ENCODE results near the gene TRIM24. TPM values are rescaled to one million over a fixed set of nuclear protein-coding genes. Genes with fewer than 3 reads are reported as not detected.

TRIM24 gene
- total and polyA plus RNA-seq, 12 donors: 7.7 to 26.2 (median 18.9) TPM

DNA sequence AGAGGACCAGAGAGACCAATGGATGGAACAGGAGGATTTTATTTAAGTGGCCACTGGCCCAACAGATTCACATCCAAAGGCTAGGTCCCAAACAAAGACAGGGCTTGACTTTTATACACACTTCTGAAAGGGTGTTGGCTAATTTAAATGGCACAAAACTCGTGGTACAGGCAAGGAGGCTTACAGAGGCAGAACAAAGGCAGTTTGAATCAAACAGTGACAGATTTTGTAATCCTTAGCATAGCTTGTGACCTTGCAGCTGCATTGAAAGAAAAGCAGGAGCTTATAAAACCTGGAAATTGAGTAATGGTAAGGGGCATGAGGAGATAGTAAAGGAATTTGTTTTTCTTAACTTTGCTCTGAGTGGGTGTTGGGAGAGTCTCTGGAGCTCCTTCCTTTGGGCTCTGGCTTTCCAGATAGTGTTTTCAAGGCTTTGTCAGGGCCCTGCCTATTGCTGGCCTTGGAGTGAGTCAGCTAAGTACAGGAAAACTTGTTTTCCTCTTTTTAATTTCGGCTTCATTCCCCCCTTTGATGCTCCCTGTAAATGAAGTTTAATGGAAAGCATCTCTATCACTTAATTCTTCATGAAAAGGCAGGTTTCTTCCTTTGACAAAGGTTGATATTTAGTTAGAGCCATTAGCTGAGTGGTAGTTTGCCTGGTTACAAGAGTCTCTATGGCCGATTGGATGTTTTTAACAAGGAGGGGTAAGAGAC lies 96.9 kb downstream of the TRIM24 start:
- Histone ChIP-seq H3K27me3 (no peaks in the 10 kb centered on the region), H3K36me3 (peaks cover 0 to 100% (median 86%) of the 10 kb centered on the region in 9 donors), H3K27ac (no peak overlapping the region), H3K9me3 (peaks cover 0 to 84% (median 41%) of the 10 kb centered on the region in 11 donors), H3K4me3 (no peak overlapping the region), H3K4me1 (no peaks in the 10 kb centered on the region)
- TF ChIP-seq, protein P1, sequence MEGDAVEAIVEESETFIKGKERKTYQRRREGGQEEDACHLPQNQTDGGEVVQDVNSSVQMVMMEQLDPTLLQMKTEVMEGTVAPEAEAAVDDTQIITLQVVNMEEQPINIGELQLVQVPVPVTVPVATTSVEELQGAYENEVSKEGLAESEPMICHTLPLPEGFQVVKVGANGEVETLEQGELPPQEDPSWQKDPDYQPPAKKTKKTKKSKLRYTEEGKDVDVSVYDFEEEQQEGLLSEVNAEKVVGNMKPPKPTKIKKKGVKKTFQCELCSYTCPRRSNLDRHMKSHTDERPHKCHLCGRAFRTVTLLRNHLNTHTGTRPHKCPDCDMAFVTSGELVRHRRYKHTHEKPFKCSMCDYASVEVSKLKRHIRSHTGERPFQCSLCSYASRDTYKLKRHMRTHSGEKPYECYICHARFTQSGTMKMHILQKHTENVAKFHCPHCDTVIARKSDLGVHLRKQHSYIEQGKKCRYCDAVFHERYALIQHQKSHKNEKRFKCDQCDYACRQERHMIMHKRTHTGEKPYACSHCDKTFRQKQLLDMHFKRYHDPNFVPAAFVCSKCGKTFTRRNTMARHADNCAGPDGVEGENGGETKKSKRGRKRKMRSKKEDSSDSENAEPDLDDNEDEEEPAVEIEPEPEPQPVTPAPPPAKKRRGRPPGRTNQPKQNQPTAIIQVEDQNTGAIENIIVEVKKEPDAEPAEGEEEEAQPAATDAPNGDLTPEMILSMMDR (IDR thresholded peaks at IDR 0.05): no peak
- ATAC-seq: no peak
- DNase-seq: no peak
- 97 to 98% methylated on average over 3 of the region's 3 CpGs for WGBS, 2 donors
- intact Hi-C loops (cut with DNase I): no loop called here

DNA sequence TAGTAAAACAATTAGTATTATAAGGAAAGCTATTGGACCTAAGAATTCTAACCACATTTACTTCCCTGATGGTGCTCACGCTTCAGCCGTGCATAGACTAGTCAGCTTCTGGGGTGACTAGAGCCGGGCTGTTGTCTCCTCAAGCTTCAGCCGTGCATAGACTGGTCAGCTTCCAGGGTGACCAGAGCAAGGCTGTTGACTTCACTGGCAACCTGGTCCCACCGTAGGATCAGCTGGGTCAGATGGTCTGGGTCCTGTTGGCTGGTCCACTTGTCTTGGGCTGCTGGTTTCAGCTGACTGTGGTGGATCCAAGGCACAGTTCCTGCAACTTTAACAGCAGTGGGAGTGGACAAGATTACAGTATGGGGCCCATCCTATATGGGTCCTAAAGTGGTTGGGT lies 99.4 kb downstream of the TRIM24 start:
- TF ChIP-seq, protein P1 (IDR thresholded peaks at IDR 0.05): no peak
- intact Hi-C loops (cut with DNase I): no loop called here
- no peak overlapping the region for H3K4me3 ChIP-seq
- peaks cover 0 to 5% (median 0%) of the 10 kb centered on the region in 9 donors for H3K4me1 ChIP-seq
- H3K9me3 ChIP-seq: peaks cover 0 to 92% (median 34%) of the 10 kb centered on the region in 11 donors
- ATAC-seq (no peak), DNase-seq (no peak)
- no peaks in the 10 kb centered on the region for H3K27me3 ChIP-seq
- H3K36me3 ChIP-seq: peaks cover 0 to 100% (median 77%) of the 10 kb centered on the region in 9 donors
- 97 to 99% methylated on average over 5 of the region's 5 CpGs for WGBS, 2 donors
- H3K27ac ChIP-seq: no peak overlapping the region

DNA sequence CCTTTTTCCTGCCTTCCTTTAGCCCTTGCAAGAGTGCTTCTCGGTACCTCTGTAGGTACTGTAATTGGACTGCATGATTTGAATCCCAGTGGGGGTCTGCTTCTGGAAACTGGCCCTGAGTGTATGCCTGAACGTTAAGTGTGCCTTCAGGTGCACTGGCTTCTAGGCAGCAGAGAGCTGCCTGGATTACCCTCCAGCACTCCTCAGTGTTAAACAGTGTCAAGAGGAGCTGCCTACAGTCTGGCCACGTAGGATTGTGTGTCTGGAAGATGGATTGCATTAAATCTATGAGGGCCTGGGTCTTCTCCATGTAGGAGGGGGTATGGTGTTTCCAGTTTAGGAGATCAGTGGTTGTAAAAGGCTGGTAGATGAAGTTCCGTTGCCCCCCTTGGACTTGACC lies 103.7 kb downstream of the TRIM24 start:
- Histone ChIP-seq H3K4me3 (peak overlapping the region in 4 of 10 donors; percentile 27 to 37 (median 30)), H3K36me3 (peaks cover 0 to 100% (median 61%) of the 10 kb centered on the region in 9 donors), H3K27ac (peak overlapping the region in 7 of 10 donors; percentile 17 to 79 (median 67)), H3K4me1 (peaks cover 0 to 5% (median 0%) of the 10 kb centered on the region in 9 donors), H3K27me3 (no peaks in the 10 kb centered on the region), H3K9me3 (peaks cover 0 to 70% (median 21%) of the 10 kb centered on the region in 11 donors)
- DNase-seq (no peak), ATAC-seq (peak in 3 of 8 donors; percentile 24 to 68 (median 44))
- TF ChIP-seq, protein P1 (IDR thresholded peaks at IDR 0.05): no peak
- WGBS, 2 donors: 83 to 84% methylated on average over 4 of the region's 4 CpGs
- intact Hi-C loops (cut with DNase I): loop anchor here in 1 of 10 donors (10.0 kb wide), 1 partner anchor 49 kb away; no protein-coding TSS in a partner anchor

DNA sequence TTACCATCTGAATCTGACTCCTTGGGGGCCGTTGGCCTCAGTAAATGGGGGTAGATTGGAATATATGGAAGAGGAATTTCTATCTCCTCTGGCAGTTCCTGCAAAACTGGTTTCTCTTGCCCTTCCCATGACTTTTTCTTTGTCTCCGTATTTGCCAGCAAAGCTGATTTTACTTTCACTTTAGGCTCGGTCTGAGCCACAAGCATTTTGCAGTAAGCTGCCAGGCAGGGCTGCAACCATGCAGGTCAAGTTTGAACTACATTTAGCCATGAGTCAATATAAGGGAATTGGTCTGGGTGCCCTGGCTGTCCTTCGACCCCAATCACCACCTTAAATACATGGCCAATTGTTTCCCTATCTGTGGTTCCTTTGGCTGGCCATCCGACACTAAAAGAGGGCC lies 104.3 kb downstream of the TRIM24 start:
- 80% methylated on average over 5 of the region's 5 CpGs for WGBS, 2 donors
- intact Hi-C loops (cut with DNase I): loop anchor here in 1 of 10 donors (10.0 kb wide), 1 partner anchor 50 kb away; no protein-coding TSS in a partner anchor
- Histone ChIP-seq H3K36me3 (peaks cover 0 to 100% (median 61%) of the 10 kb centered on the region in 9 donors), H3K9me3 (peaks cover 0 to 65% (median 21%) of the 10 kb centered on the region in 11 donors), H3K4me1 (peaks cover 0 to 5% (median 0%) of the 10 kb centered on the region in 9 donors), H3K27ac (peak overlapping the region in 7 of 10 donors; percentile 17 to 79 (median 67)), H3K4me3 (peak overlapping the region in 6 of 10 donors; percentile 12 to 37 (median 27)), H3K27me3 (no peaks in the 10 kb centered on the region)
- TF ChIP-seq, protein P1 (IDR thresholded peaks at IDR 0.05): no peak
- ATAC-seq (peak in 6 of 8 donors; percentile 60 to 91 (median 81)), DNase-seq (no peak)

All from heart right ventricle (tissue), 16 donors.